Mesodermal cell (in vitro differentiated cells): ENCODE results near the gene UGGT2.
A peak's percentile ranks its signal among the peaks of the same experiment; 100 is the strongest.
"Not testable (repeated sequence)": the region's sequence is repeated elsewhere in the genome, so short reads cannot be mapped to it uniquely, and the experiment has no call there.

Experiments used
- H3K27ac ChIP-seq: 2 replicates; pipeline ENCODE4 v1.7.0; 2013; ENCODE audit warnings: mild to moderate bottlenecking, low read depth, low read length, moderate library complexity; ENCODE audit not compliant: severe bottlenecking
- H3K36me3 ChIP-seq: 2 replicates; pipeline ENCODE4 v1.7.1; 2013; ENCODE audit warnings: mild to moderate bottlenecking, low read length, moderate library complexity; ENCODE audit not compliant: control insufficient read depth, insufficient read depth
- H3K4me1 ChIP-seq: one replicate; pipeline ENCODE4 v1.7.1; 2013; ENCODE audit warnings: mild to moderate bottlenecking, low read length; ENCODE audit not compliant: insufficient read depth, control insufficient read depth, poor library complexity, severe bottlenecking
- H3K4me3 ChIP-seq: 2 replicates; pipeline ENCODE4 v1.7.0; 2013; ENCODE audit warnings: low read length, control low read depth, mild to moderate bottlenecking; ENCODE audit not compliant: insufficient read depth, poor library complexity, severe bottlenecking; ENCODE audit errors: extremely low read depth
- H3K9me3 ChIP-seq: 2 replicates; pipeline ENCODE4 v1.7.1; 2013; ENCODE audit warnings: mild to moderate bottlenecking, low read length, moderate library complexity; ENCODE audit not compliant: control insufficient read depth
- WGBS, 2 experiments: methylation state at CpG; one replicate each; pipeline ENCODE4 v1.1.5; 2013; ENCODE audit warnings: missing lambda C conversion rate in 2 of 2; ENCODE audit not compliant: insufficient coverage in 2 of 2; 5-methylcytosine and 5-hydroxymethylcytosine counted together

Gene UGGT2

DNA sequence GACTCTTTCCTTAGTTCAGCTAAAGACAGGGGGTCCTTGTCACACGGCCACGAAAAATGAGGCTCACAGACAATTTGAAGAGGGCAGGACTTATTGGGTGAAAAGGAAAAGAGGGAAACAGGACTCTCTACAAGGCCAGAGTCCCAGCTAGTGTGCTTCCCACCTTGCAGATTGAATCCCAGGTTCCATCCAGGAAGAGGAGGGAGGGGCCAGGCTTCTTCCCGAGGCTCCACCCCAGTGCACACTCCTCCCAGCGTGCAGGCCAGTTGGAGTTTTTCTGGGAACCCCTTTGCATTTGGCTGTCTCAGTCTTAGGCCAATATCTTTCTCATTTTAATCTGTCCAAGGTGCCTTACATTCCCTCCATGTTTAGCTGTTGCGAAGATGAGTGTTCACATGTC is 269.5 kb downstream of the UGGT2 start:
- H3K9me3 ChIP-seq, result no peaks in the 10 kb centered on the region
- H3K4me1 ChIP-seq, result peaks cover 14% of the 10 kb centered on the region
- no peak overlapping the region for H3K4me3 ChIP-seq
- 75 to 94% methylated on average over 3 of the region's 5 CpGs for WGBS, 2 experiments
- H3K27ac ChIP-seq, result peak overlapping the region; percentile 94
- peaks cover 28% of the 10 kb centered on the region for H3K36me3 ChIP-seq

DNA sequence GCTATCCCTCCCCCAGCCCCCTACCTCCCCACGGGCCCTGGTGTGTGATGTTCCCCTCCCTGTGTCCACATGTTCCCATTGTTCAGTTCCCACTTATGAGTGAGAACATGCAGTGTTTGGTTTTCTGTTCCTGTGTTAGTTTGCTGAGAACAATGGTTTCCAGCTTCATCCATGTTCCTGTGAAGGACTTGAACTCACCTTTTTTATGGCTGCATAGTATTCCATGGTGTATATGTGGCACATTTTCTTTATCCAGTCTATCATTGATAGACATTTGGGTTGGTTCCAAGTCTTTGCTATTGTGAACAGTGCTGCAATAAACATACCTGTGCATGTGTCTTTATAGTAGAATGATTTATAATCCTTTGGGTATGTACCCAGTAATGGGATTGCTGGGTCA is 271.3 kb downstream of the UGGT2 start:
- Histone ChIP-seq H3K4me1 (peaks cover 14% of the 10 kb centered on the region), H3K36me3 (peaks cover 17% of the 10 kb centered on the region)
- not testable (repeated sequence) for H3K9me3 ChIP-seq, H3K4me3 ChIP-seq, H3K27ac ChIP-seq
- no CpG with 5 or more reads among the region's 1 CpG for WGBS, 2 experiments

GRCh38 chr13:95781016-95781415 is 272.2 kb downstream of the UGGT2 start:
- H3K36me3 ChIP-seq, result peaks cover 16% of the 10 kb centered on the region
- WGBS, 2 experiments, result 93 to 100% methylated on average over 3 of the region's 6 CpGs
- no peaks in the 10 kb centered on the region for H3K9me3 ChIP-seq
- H3K4me3 ChIP-seq, result no peak overlapping the region
- peaks cover 14% of the 10 kb centered on the region for H3K4me1 ChIP-seq
- H3K27ac ChIP-seq, result no peak overlapping the region

- H3K36me3 ChIP-seq, result peaks cover 16% of the 10 kb centered on the region
- H3K27ac ChIP-seq, result no peak overlapping the region
- H3K9me3 ChIP-seq, result no peaks in the 10 kb centered on the region
- H3K4me3 ChIP-seq, result no peak overlapping the region
- H3K4me1 ChIP-seq, result peaks cover 8% of the 10 kb centered on the region
- WGBS, 2 experiments, result no CpG with 5 or more reads among the region's 1 CpG
These were observed 273.7 kb downstream of the UGGT2 start for GRCh38 chr13:95779522-95779921.

GRCh38 chr13:95771905-95772304 is 281.3 kb downstream of the UGGT2 start:
- WGBS, 2 experiments, result 88 to 100% methylated on average over 1 to 2 of the region's 4 CpGs
- no peaks in the 10 kb centered on the region for H3K4me1 ChIP-seq
- no peak overlapping the region for H3K4me3 ChIP-seq
- no peak overlapping the region for H3K27ac ChIP-seq
- peaks cover 17% of the 10 kb centered on the region for H3K36me3 ChIP-seq
- no peaks in the 10 kb centered on the region for H3K9me3 ChIP-seq

- 73 to 81% methylated on average over 2 of the region's 4 CpGs for WGBS, 2 experiments
- Histone ChIP-seq H3K9me3 (no peaks in the 10 kb centered on the region), H3K4me1 (no peaks in the 10 kb centered on the region), H3K27ac (no peak overlapping the region), H3K36me3 (peaks cover 35% of the 10 kb centered on the region), H3K4me3 (no peak overlapping the region)
These were observed 289.6 kb downstream of the UGGT2 start for GRCh38 chr13:95763601-95764000.

GRCh38 chr13:95762626-95763025 is 290.6 kb downstream of the UGGT2 start:
- not testable (repeated sequence) for H3K4me3 ChIP-seq, H3K27ac ChIP-seq, H3K4me1 ChIP-seq, H3K9me3 ChIP-seq
- peaks cover 29% of the 10 kb centered on the region for H3K36me3 ChIP-seq
- WGBS, 2 experiments, result no CpG with 5 or more reads among the region's 3 CpGs

DNA sequence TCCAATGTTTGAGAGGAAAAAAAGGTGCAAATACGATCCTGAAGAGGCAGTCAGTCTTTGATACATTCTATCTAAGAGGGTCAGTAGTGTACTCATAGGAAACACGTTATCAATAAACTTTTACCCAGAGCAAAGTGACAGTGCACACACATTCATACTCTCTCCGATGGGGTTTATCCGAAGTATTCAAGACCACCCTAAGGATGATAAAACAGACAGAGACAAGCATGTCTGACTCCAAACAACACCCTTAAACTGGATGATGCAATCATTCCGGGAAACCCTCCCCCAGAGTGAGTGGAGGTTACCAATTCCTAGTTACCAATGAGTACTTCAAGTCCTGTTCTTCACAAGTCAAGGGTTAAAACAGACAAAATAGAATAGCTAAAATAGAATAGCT is 297.1 kb downstream of the UGGT2 start:
- Histone ChIP-seq H3K36me3 (peaks cover 8% of the 10 kb centered on the region), H3K9me3 (no peaks in the 10 kb centered on the region), H3K4me3 (no peak overlapping the region), H3K27ac (peak overlapping the region; percentile 30), H3K4me1 (no peaks in the 10 kb centered on the region)
- WGBS, 2 experiments, result 100% methylated on average over 3 to 4 of the region's 5 CpGs

DNA sequence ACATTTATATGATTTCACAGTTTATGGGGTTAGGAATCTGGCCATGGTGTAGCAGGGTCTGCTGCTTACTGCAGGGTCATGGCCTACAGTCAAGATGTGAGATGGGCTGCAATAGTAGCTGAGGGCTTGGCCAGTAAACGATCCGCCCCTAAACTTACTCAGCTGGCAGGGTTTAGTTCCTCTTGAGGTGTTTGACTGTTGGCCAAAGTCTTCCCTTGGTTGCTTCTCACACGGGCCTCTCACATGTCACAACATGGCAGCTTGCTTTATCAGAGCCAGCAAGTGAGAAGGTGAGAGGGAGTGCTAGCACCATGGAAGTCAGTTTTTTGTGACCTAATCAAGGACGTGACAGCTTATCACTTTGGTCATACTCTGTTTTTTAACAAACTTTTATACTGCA is 299.1 kb downstream of the UGGT2 start:
- Histone ChIP-seq H3K36me3 (no peaks in the 10 kb centered on the region), H3K4me3 (no peak overlapping the region)
- 100% methylated on average over 1 to 3 of the region's 4 CpGs for WGBS, 2 experiments

GRCh38 chr13:95752677-95753076 is 300.5 kb downstream of the UGGT2 start:
- H3K4me3 ChIP-seq, result no peak overlapping the region
- H3K4me1 ChIP-seq, result no peaks in the 10 kb centered on the region
- no peaks in the 10 kb centered on the region for H3K9me3 ChIP-seq
- no peaks in the 10 kb centered on the region for H3K36me3 ChIP-seq
- H3K27ac ChIP-seq, result no peak overlapping the region
- WGBS, 2 experiments, result 100% methylated on average over 1 of the region's 2 CpGs; no CpG with 5 or more reads in 1 of the 2 experiments

More for the DNA sequence above, 299.1 kb downstream of the UGGT2 start:
- Histone ChIP-seq H3K9me3 (no peaks in the 10 kb centered on the region), H3K27ac (no peak overlapping the region), H3K4me1 (no peaks in the 10 kb centered on the region)
